PC-3 (cell line): ENCODE data around the gene FBXL7. TPM values are rescaled to one million over a fixed set of nuclear protein-coding genes. Genes with fewer than 3 reads are reported as not detected.

Experiments
- ATAC-seq: fragments of 200-7000 bp; cut with Tn5 transposase; 2 replicates; pipeline ENCODE4 v1.9.1; 2020; ENCODE audit warnings: mild to moderate bottlenecking, moderate library complexity
- BruUV-seq: library from RNA; stranded (reverse); fragments of 400-500 nt; replicated peaks from 2 replicates; lab custom pipeline; 2021; lab: Mats Ljungman, UMichigan
- CTCF ChIA-PET: fragments of 300-600 bp; sonication (Branson Sonifier 250); formaldehyde crosslinking; loops from one replicate; lab custom pipeline; 2022; ENCODE audit warnings: antibody characterized with exemption; lab: Charles Lee
- POLR2A ChIA-PET: fragments of 300-600 bp; sonication (Branson Sonifier 250); formaldehyde crosslinking; loops from one replicate; lab custom pipeline; 2022; ENCODE audit warnings: antibody characterized with exemption; ENCODE audit not compliant: unreplicated experiment; lab: Charles Lee
- DNase-seq: peaks from one replicate; pipeline ENCODE4 v3.0.0-alpha.2; 2015
- H2AFZ ChIP-seq: fragments of 300-600 bp; sonication (generic); 2 replicates; pipeline ENCODE4 v1.6.0; 2016; ENCODE audit warnings: antibody characterized with exemption, low read length
- H3F3A ChIP-seq: fragments of 300-600 bp; sonication (generic); one replicate; pipeline ENCODE4 v1.6.0; 2017; ENCODE audit warnings: antibody characterized with exemption, low read length, control low read depth, mild to moderate bottlenecking; ENCODE audit not compliant: unreplicated experiment
- H3K27ac ChIP-seq: fragments of 300-600 bp; sonication (generic); 2 replicates; pipeline ENCODE4 v1.5.1; 2016; ENCODE audit warnings: mild to moderate bottlenecking, low read length
- H3K27me3 ChIP-seq: fragments of 300-600 bp; sonication (generic); 2 replicates; pipeline ENCODE4 v1.6.1; 2016; ENCODE audit warnings: low read length, mixed read lengths
- H3K36me3 ChIP-seq: fragments of 300-600 bp; sonication (generic); 2 replicates; pipeline ENCODE4 v1.6.1; 2016; ENCODE audit warnings: low read depth, mixed run types, low read length, mixed read lengths
- H3K4me1 ChIP-seq: fragments of 300-600 bp; sonication (generic); 2 replicates; pipeline ENCODE4 v1.5.1; 2016; ENCODE audit warnings: low read length; ENCODE audit not compliant: insufficient read depth
- H3K4me2 ChIP-seq: fragments of 300-600 bp; sonication (generic); 2 replicates; pipeline ENCODE4 v1.6.0; 2016; ENCODE audit warnings: low read length
- H3K4me3 ChIP-seq: fragments of 300-600 bp; sonication (generic); 2 replicates; pipeline ENCODE4 v1.5.1; 2016; ENCODE audit warnings: mild to moderate bottlenecking, low read length, mixed read lengths
- H3K79me2 ChIP-seq: fragments of 300-600 bp; sonication (generic); 2 replicates; pipeline ENCODE4 v1.6.1; 2017; ENCODE audit warnings: low read length, mixed read lengths
- H3K9ac ChIP-seq: fragments of 300-600 bp; sonication (generic); 2 replicates; pipeline ENCODE4 v1.6.0; 2016; ENCODE audit warnings: mild to moderate bottlenecking, low read length
- H3K9me2 ChIP-seq: fragments of 300-600 bp; sonication (generic); replicated peaks from 2 replicates; pipeline ENCODE4 v1.6.1; 2016; ENCODE audit warnings: mixed run types, low read length, mixed read lengths
- H3K9me3 ChIP-seq: fragments of 300-600 bp; sonication (generic); 2 replicates; pipeline ENCODE4 v1.6.1; 2016; ENCODE audit warnings: low read length, mixed read lengths
- H4K20me1 ChIP-seq: fragments of 300-600 bp; sonication (generic); 2 replicates; pipeline ENCODE4 v1.6.1; 2016; ENCODE audit warnings: low read length, mixed read lengths
- CTCF ChIP-seq: fragments of 300-600 bp; sonication (generic); conservative IDR thresholded peaks from 2 replicates; pipeline ENCODE4 v1.5.1; 2017; ENCODE audit warnings: antibody characterized with exemption, low read depth, mild to moderate bottlenecking, low read length
- EZH2 ChIP-seq: fragments of 300-600 bp; sonication (generic); IDR thresholded peaks from one replicate; pipeline ENCODE4 v1.6.1; 2017; ENCODE audit warnings: antibody characterized with exemption, mild to moderate bottlenecking, low read length; ENCODE audit not compliant: unreplicated experiment
- EZH2phosphoT487 ChIP-seq: fragments of 300-600 bp; sonication (generic); IDR thresholded peaks from 2 replicates; pipeline ENCODE4 v1.6.1; 2018; ENCODE audit warnings: mild to moderate bottlenecking, antibody characterized with exemption, low read length, borderline replicate concordance
- intact Hi-C: fragments of 100-400 bp; cut with micrococcal nuclease; formaldehyde crosslinking; loops from 2 replicates; pipeline ENCODE4 v1.9.0; 2023
- total RNA-seq: library from RNA; depleted of rRNA; stranded (reverse); fragments of >200 nt; gene quantifications from 2 replicates; pipeline ENCODE4 v1.2.3, GENCODE V29; 2014

The FBXL7 gene
- total RNA-seq, 1 experiment from 2014 or later, result 0.18 TPM

DNA sequence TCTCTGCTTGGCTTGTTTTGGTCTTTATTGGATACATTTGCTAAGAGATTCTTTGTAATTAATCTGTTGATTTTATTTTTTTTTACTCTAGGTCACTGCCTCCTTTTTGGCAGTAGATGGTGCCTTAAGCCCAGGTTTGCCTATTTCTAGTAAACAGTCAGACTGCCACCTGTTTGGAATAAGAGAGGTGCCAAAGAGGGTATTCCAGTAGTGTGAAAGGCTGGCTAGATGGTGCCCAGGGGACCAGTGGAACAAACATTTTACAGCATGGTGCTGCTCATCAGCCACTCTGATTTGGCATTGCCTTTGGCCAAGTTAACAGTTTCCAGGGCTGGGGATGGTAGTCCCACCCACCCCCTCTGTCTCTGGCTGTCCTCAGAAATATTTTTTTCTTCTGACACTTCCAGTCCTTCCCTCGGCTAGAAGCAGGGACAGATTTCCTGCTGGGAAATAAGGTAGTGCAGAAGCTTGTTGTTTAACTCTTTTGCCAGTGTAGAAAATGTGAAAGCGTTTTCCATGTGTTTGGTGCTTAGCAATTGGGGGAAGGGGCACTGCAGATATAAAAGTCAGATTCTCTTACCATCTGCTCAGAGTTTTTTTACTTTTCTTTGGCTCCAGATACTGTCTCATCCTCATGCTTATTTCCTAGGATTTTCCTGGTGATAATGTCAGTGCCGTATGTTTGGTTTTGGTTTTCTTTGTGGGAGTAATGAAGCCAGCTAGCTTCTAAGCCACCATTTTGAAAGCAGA, 36.6 kb upstream of the FBXL7 start:
- BruUV-seq, result no TSS peak
- POLR2A ChIA-PET, result no interaction called here
- H3K9me3 ChIP-seq, result peaks cover 7% of the 10 kb centered on the region; the same call in 1 of the 2 replicates
- TF ChIP-seq EZH2phosphoT487 (no peak), CTCF (0 out of 2 replicates have a peak, but pooled peaks have one; percentile 22), EZH2 (no peak)
- H3K27me3 ChIP-seq, result no peaks in the 10 kb centered on the region
- no peaks in the 10 kb centered on the region for H3K36me3 ChIP-seq
- intact Hi-C loops, result loop anchor here (5.0 to 10.0 kb wide), 2 partner anchors 329 to 531 kb away; no protein-coding TSS in a partner anchor
- no peak overlapping the region for H2AFZ ChIP-seq
- H3F3A ChIP-seq, result no peaks in the 10 kb centered on the region
- H3K4me2 ChIP-seq, result no peak overlapping the region
- CTCF ChIA-PET, result no interaction called here
- H3K4me3 ChIP-seq, result no peak overlapping the region
- H3K79me2 ChIP-seq, result no peaks in the 10 kb centered on the region
- ATAC-seq (no peak), DNase-seq (no peak)
- no peaks in the 10 kb centered on the region for H3K9me2 ChIP-seq
- H3K9ac ChIP-seq, result no peak overlapping the region
- no peak overlapping the region for H3K27ac ChIP-seq
- H4K20me1 ChIP-seq, result no peaks in the 10 kb centered on the region
- H3K4me1 ChIP-seq, result no peaks in the 10 kb centered on the region

- POLR2A ChIA-PET, result no interaction called here
- DNase-seq, result no peak
- CTCF ChIA-PET, result no interaction called here
- Histone ChIP-seq H2AFZ (no peak overlapping the region), H3K9me2 (no peaks in the 10 kb centered on the region), H3K36me3 (no peaks in the 10 kb centered on the region), H3K4me3 (no peak overlapping the region), H3K4me1 (no peaks in the 10 kb centered on the region), H3K27ac (no peak overlapping the region), H3K9ac (no peak overlapping the region), H3K4me2 (no peak overlapping the region), H4K20me1 (no peaks in the 10 kb centered on the region), H3K27me3 (no peaks in the 10 kb centered on the region), H3F3A (no peaks in the 10 kb centered on the region), H3K79me2 (no peaks in the 10 kb centered on the region), H3K9me3 (peaks cover 27% of the 10 kb centered on the region)
- intact Hi-C loops, result no loop called here
- no peak for ATAC-seq
- no peak for TF ChIP-seq EZH2
- TF ChIP-seq CTCF, result 0 out of 2 replicates have a peak, but pooled peaks have one; percentile 13
- BruUV-seq, result no TSS peak
These were observed 27.9 kb upstream of the FBXL7 start for GRCh38 chr5:15472116-15472515.

- Histone ChIP-seq H3K4me3 (no peak overlapping the region), H3K27me3 (no peaks in the 10 kb centered on the region), H2AFZ (no peak overlapping the region), H4K20me1 (no peaks in the 10 kb centered on the region), H3K27ac (no peak overlapping the region), H3K4me2 (no peak overlapping the region), H3K36me3 (no peaks in the 10 kb centered on the region), H3K9me3 (peaks cover 24% of the 10 kb centered on the region), H3K9ac (no peak overlapping the region), H3F3A (no peaks in the 10 kb centered on the region), H3K9me2 (no peaks in the 10 kb centered on the region), H3K79me2 (no peaks in the 10 kb centered on the region), H3K4me1 (no peaks in the 10 kb centered on the region)
- no peak for ATAC-seq
- POLR2A ChIA-PET, result no interaction called here
- TF ChIP-seq CTCF, result no peak
- no peak for TF ChIP-seq EZH2phosphoT487
- no peak for TF ChIP-seq EZH2
- CTCF ChIA-PET, result no interaction called here
- no TSS peak for BruUV-seq
- DNase-seq, result no peak
- intact Hi-C loops, result no loop called here
These were observed 25.7 kb upstream of the FBXL7 start for GRCh38 chr5:15474143-15474719.
